Measurements from ENCODE around the gene MCM6. TPM values are rescaled to one million over a fixed set of nuclear protein-coding genes. Genes with fewer than 3 reads are reported as not detected.

The MCM6 gene
- total RNA-seq, 1 donor from 2014 or later: 62.5 TPM

GRCh38 chr2:135849087-135849486 is 27.2 kb downstream of the MCM6 start:
- no peak overlapping the region for H3K4me3 ChIP-seq
- TF ChIP-seq CTCF (IDR thresholded peaks at IDR 0.05): no peak

GRCh38 chr2:135845997-135846396 is 30.2 kb downstream of the MCM6 start:
- Histone ChIP-seq H3K27me3 (no peaks in the 10 kb centered on the region), H3K27ac (no peak overlapping the region), H3K9me3 (no peaks in the 10 kb centered on the region), H3K4me3 (no peak overlapping the region), H3K4me1 (peaks cover 0 to 2% of the 10 kb centered on the region in 2 donors), H3K36me3 (peaks cover 46 to 59% of the 10 kb centered on the region in 2 donors)
- no peak for DNase-seq (ENCODE audit: low spot score in 2 of 2)
- intact Hi-C loops (cut with DNase I): no loop called here
- no peak for TF ChIP-seq CTCF (IDR thresholded peaks at IDR 0.05)

More at GRCh38 chr2:135849087-135849486, 27.2 kb downstream of the MCM6 start:
- DNase-seq (ENCODE audit: low spot score in 2 of 2): no peak
- H3K27me3 ChIP-seq: no peaks in the 10 kb centered on the region
- no peaks in the 10 kb centered on the region for H3K4me1 ChIP-seq
- no peak overlapping the region for H3K27ac ChIP-seq
- peaks cover 54% of the 10 kb centered on the region in 2 donors for H3K36me3 ChIP-seq
- intact Hi-C loops (cut with DNase I): no loop called here
- no peaks in the 10 kb centered on the region for H3K9me3 ChIP-seq

GRCh38 chr2:135845257-135845656 is 31.0 kb downstream of the MCM6 start:
- H3K4me3 ChIP-seq: no peak overlapping the region
- no peak overlapping the region for H3K27ac ChIP-seq
- intact Hi-C loops (cut with DNase I): no loop called here
- no peak for DNase-seq (ENCODE audit: low spot score in 2 of 2)
- no peak for TF ChIP-seq CTCF (IDR thresholded peaks at IDR 0.05)
- H3K36me3 ChIP-seq: peaks cover 44 to 53% of the 10 kb centered on the region in 2 donors
- H3K27me3 ChIP-seq: no peaks in the 10 kb centered on the region
- peaks cover 0 to 2% of the 10 kb centered on the region in 2 donors for H3K4me1 ChIP-seq
- H3K9me3 ChIP-seq: no peaks in the 10 kb centered on the region

GRCh38 chr2:135844301-135844895 is 31.8 kb downstream of the MCM6 start:
- peaks cover 44 to 53% of the 10 kb centered on the region in 2 donors for H3K36me3 ChIP-seq
- no peak for TF ChIP-seq CTCF (IDR thresholded peaks at IDR 0.05)
- H3K4me3 ChIP-seq: no peak overlapping the region
- H3K27ac ChIP-seq: no peak overlapping the region
- H3K9me3 ChIP-seq: no peaks in the 10 kb centered on the region
- intact Hi-C loops (cut with DNase I): no loop called here
- H3K4me1 ChIP-seq: peaks cover 0 to 2% of the 10 kb centered on the region in 2 donors
- no peak for DNase-seq (ENCODE audit: low spot score in 2 of 2)
- H3K27me3 ChIP-seq: no peaks in the 10 kb centered on the region

- H3K27me3 ChIP-seq: no peaks in the 10 kb centered on the region
- peaks cover 0 to 2% of the 10 kb centered on the region in 2 donors for H3K4me1 ChIP-seq
- DNase-seq (ENCODE audit: low spot score in 2 of 2): no peak
- TF ChIP-seq CTCF (IDR thresholded peaks at IDR 0.05): no peak
- no peak overlapping the region for H3K4me3 ChIP-seq
- H3K27ac ChIP-seq: no peak overlapping the region
- H3K9me3 ChIP-seq: no peaks in the 10 kb centered on the region
- intact Hi-C loops (cut with DNase I): no loop called here
- H3K36me3 ChIP-seq: peaks cover 39 to 47% of the 10 kb centered on the region in 2 donors
Observed at GRCh38 chr2:135843671-135844070, 32.6 kb downstream of the MCM6 start.

Measured in ascending aorta (tissue), 2 donors.